Transverse colon (tissue), 4 donors: Measurements from ENCODE around the gene GRAP2.

Source experiments
- POLR2A ChIP-seq: fragments of 450-650 bp; IDR thresholded peaks from one replicate; pipeline ENCODE4 v1.6.1; 2016; ENCODE audit warnings: antibody characterized with exemption, mild to moderate bottlenecking, moderate library complexity
- POLR2AphosphoS5 ChIP-seq, 3 donors: sonication (generic); formaldehyde crosslinking; IDR thresholded peaks; one replicate each; pipeline ENCODE4 v1.6.1; 2016; ENCODE audit warnings: antibody characterized with exemption in 3 of 3
- TF ChIP-seq, protein P1 (sequence below), 5 experiments: fragments of 200-600 bp in 3 of 5; fragments of 450-650 bp in 2 of 5; sonication (generic) in 3 of 5; IDR thresholded peaks; 1 replicate in 2 of 5; 2 replicates in 3 of 5; pipeline ENCODE4 v1.5.1; 2016 to 2017; ENCODE audit warnings: antibody characterized with exemption in 5 of 5, inconsistent platforms in 3 of 5, mild to moderate bottlenecking in 2 of 5, moderate library complexity in 1 of 5

GRCh38 chr22:40001800-40002577, 101.1 kb downstream of the GRAP2 start:
- TF ChIP-seq, protein P1, sequence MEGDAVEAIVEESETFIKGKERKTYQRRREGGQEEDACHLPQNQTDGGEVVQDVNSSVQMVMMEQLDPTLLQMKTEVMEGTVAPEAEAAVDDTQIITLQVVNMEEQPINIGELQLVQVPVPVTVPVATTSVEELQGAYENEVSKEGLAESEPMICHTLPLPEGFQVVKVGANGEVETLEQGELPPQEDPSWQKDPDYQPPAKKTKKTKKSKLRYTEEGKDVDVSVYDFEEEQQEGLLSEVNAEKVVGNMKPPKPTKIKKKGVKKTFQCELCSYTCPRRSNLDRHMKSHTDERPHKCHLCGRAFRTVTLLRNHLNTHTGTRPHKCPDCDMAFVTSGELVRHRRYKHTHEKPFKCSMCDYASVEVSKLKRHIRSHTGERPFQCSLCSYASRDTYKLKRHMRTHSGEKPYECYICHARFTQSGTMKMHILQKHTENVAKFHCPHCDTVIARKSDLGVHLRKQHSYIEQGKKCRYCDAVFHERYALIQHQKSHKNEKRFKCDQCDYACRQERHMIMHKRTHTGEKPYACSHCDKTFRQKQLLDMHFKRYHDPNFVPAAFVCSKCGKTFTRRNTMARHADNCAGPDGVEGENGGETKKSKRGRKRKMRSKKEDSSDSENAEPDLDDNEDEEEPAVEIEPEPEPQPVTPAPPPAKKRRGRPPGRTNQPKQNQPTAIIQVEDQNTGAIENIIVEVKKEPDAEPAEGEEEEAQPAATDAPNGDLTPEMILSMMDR (IDR thresholded peaks at IDR 0.05) = no peak
- no peak for TF ChIP-seq POLR2AphosphoS5 (IDR thresholded peaks at IDR 0.05)
- TF ChIP-seq POLR2A = no peak
